Iris pigment epithelial cell (primary cell): ENCODE data around the gene WNT7A.
"Not testable (repeated sequence)": the region's sequence is repeated elsewhere in the genome, so short reads cannot be mapped to it uniquely, and the experiment has no call there.

Experiments used
- DNase-seq: peaks from one replicate; pipeline ENCODE4 v3.0.0-alpha.2; 2011; ENCODE audit warnings: low read depth

The WNT7A gene

DNA sequence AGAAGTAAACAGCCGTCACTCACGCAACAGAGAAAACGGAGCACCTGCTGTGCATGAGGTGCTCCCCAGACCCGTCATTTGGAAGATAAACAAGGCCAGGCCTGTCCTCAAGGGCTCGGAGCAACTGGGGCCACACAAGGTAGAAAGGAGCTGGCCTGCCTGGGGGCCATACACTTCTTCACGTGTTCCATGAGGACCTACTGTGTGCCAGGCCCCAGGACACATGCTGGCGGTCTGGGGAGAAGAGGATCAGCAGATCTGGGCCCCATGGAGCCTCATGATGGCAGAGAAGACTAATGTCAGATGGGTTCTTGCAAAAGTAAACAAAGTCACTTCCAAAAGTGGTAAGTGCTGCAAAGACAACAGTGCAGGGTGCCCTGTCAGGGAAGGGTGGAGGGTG, 14.3 kb downstream of the WNT7A start:
- no peak for DNase-seq

DNA sequence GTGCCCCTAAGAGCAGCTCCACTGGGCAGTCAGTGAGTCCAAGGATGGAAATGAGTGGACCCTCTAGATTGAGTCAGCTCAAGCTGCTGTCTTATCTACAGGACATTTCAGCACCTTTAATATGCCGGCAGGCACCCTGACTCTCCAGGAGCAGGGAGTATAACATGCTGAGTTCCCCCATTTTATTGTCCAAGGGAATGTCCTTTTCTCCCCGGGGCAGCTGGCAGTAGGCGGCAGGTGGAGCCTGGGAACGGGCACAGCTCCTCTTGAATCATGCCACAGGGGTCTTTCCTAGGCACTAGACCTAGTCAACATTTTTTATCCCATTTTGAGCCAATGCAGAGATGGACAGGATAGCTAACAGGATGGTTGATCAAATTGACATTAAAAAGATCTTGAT, 14.8 kb downstream of the WNT7A start:
- DNase-seq, result no peak

GRCh38 chr3:13863965-13864595, 15.8 kb downstream of the WNT7A start:
- DNase-seq, result no peak

DNA sequence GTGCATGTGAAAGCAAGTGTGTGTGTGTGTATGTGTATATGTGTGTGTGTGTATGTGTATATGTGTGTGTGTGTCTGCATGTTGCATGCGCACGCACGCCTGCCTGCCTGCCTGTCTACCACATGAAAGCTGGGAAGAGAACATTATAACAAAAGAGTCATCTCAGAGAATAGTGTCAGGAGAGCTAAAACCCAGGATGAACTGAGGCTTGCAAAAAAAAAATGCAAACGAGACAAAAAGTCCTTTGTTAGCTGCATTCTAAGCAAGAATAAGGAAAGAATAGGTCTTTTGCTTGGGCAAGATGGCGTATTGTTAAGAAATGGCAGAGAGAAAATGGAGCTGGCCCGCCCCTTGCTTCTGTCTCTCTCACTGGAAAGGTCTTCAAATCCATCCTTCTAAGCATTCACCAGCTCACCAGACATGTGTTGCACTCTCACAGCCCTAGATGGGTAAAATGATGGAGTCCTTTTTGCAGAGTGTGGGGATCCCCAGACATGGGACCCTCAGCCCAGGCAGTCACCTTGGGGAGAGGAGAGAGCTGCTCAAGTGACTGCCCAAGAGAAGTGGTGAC, 16.4 kb downstream of the WNT7A start:
- no peak for DNase-seq

DNA sequence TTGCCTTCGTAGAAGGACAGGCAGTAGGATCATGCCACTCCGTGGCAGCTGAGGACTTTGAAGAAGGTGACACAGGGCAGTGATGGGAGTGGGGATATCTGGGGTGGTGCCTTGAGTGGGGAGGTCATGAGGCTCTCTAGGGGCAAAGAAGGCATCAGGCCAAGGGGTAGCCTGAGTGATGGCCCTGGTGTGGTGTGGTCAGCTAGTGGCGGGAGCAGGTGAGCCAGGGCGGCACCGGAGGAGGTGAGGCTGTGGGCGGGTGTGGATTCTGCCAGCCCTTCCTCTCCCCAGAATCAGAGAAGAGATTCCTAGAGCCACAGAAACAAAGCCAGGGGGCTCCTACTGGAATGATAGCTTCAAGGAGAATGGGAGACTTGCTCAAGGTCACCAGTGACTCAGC, 18.4 kb downstream of the WNT7A start:
- DNase-seq, result no peak

DNA sequence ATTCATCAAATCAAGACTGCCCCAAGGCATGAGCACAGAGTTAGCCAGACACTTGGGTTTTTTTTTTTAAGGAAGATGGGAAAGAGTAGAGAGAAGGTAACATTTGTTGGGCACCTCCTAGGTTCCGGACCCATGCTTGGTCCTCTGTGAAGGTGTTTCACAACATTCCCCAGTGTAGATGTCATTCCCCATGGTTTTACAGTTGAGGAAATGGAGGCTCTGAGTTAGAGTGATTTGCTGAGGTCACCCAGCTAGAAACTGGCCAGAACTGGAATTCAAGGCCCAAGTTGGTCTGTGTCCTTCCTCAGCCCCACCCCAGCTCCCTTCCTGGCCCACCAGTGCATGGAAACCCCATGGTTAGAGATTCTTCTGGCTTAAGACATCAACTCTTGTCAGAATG, 19.9 kb downstream of the WNT7A start:
- no peak for DNase-seq

- no peak for DNase-seq
Measured at GRCh38 chr3:13858768-13859520, 20.9 kb downstream of the WNT7A start.

DNA sequence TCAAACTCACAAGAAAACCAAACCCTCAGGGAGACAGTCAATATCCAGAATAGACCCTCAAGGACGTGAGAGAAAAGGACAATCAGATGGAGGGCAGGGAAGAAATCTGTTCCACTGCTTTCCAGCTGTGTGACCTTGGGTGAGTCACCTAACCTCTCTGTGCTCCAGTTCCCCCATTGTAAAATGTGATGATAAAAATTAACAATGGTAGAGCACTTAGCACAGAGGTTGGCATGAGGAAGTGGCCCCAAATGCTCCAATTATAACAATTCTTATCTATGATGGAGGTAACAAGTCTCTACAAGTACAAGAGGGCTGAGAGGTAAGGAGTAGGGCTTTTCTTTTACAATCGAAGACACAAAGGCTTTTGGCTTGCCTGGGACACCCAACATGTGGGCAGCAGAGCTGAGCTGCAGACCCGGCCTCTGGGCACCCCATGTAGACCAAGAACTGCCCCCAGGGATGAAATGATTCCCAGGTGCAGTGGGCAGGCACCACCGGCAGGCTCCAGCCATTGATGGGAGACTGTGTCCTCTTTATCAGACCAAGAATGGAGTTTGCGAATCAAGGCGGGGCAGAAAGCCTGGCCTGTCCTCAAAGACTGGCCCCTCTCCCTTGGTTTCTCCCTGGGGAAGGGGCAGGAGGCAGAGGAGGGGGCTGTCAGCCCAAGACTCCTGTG, 22.0 kb downstream of the WNT7A start:
- no peak for DNase-seq

GRCh38 chr3:13856628-13857027, 23.2 kb downstream of the WNT7A start:
- DNase-seq, result not testable (repeated sequence)

DNA sequence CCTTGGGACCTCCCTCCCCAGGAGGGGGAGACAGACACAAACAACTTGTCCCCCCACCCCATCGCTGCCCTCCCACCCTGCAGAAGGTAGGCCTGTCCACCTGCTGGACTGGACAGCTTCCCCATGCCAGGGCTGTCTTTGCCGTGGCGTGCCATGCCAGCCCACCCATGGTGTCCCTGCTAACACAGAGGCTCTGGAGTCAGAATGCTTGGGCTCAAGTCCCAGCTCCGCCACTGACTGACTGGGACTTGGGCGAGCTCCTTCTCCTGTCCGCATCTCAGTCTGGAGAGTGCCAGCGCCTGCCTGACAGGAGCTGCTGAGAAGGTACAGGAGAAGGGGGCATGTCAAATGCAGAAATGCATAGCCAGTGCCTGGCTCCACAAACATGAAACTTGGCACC, 23.9 kb downstream of the WNT7A start:
- no peak for DNase-seq

DNA sequence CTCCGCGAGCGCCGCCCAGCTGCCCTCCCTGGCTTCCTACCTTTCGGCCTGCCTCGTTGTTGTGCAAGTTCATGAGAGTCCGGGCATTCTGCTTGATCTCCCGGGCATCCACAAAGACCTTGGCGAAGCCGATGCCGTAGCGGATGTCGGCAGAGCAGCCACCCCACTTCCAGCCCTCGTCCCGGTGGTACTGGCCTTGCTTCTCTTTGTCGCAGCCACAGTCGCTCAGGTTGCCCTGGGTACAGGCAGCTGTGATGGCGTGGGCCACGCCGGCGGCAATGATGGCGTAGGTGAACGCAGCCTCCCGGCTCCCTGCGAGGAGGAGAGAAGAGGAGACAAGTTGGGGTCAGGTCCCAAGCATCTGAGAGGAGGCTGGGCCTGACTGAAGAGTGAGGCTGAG, 25.4 kb downstream of the WNT7A start:
- DNase-seq, result no peak

- DNase-seq, result no peak
Measured at GRCh38 chr3:13853978-13854296, 25.9 kb downstream of the WNT7A start.

GRCh38 chr3:13853256-13853977, 26.5 kb downstream of the WNT7A start:
- DNase-seq, result no peak

DNA sequence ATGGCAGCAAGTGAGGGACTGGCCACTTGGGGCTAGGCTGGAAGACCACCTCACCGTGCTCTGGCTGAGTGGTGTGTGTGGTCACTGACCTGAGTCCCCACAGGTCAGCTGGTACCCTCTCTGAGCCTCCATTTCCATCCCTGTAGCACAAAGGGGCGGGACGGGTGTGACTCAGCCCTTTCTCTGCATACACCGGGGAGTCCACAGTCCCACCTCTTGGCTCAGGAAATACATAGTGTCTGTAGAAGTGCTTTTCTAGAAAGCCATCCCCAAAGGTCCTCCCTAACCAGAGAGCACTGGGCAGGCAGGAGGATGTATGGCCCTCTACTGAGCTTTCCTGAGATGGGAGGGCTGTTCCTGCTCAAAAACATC, 27.2 kb downstream of the WNT7A start:
- DNase-seq, result no peak

DNA sequence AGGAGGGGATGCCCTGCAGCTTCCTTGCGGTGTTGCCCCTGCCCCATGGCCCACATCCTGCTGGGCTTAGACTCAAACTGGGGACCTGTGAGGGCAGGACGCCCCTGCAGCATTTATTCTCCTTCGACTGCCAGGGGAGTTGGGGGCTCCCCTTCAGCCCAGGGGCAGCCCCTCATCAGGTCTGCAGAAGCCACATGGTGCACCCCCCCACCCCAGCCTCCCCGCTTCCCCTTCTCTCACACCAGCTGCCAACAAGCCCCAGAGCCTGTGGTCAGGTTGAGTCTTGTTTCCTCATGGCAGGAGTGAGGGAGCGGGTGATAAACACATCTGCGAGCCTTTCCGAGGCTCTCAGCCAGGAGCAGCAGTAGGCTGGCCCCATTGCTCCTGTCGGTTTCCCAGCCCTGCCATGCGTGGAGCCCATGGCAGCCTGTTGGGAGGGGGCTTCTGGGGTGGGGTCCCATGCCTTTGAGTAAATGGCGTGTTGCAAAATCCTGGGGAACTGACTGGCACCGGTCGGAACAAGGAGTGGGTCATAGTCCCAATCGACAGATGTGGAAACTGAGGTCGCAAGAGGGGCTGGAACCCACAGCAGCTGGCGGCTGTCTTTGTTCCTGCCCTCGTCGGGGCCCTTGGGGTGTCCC, 27.8 kb downstream of the WNT7A start:
- no peak for DNase-seq

DNA sequence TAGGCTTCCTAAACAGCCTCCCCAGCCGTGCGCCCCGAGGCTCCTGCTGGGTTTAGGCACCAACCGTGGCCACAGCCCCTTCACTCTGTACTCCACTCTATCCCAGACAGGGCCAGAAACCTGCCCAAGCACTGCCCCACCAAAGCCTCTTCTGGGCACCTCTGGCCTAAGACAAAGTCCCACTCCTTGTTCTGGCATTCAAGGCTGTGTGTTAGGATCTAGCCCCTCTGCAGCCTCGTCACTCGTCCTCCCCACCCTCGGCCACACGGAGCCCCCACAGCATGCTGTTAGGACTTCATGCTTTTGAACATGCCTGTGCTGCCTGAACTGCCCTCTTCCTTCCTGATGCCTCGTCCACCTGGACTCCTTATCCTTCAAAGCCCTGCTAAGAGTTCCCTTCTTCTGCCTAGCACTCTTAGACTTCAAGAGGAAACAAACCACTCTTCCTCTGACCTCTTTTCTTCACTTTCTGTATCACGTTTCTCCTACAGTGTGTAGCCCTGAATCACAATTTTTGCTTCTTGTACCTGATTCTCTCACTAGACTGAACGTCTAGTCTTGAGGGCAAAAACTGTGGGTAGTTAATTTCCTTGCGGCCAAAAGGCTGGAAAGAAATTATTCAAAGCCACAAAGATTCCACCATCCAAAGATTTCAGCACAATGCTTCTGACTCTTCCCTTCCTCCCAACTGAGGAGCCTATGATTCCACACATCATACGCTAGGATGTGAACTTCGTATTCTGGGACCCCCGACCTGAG, 28.6 kb downstream of the WNT7A start:
- DNase-seq, result no peak

GRCh38 chr3:13850161-13850945, 29.5 kb downstream of the WNT7A start:
- DNase-seq, result no peak

GRCh38 chr3:13849018-13849417, 30.9 kb downstream of the WNT7A start:
- DNase-seq, result no peak

- DNase-seq, result no peak
Measured at GRCh38 chr3:13846716-13847570, 32.9 kb downstream of the WNT7A start.

- no peak for DNase-seq
Measured at GRCh38 chr3:13846238-13846637, 33.6 kb downstream of the WNT7A start.
